IPS-20b (cell line): Measurements from ENCODE around the gene ELOB.

Source experiments
- H3K27ac ChIP-seq: one replicate; pipeline ENCODE4 v1.5.1; 2013; ENCODE audit warnings: low read length
- H3K27me3 ChIP-seq: 2 replicates; pipeline ENCODE4 v1.6.1; 2013; ENCODE audit warnings: mild to moderate bottlenecking, low read length, inconsistent platforms; ENCODE audit not compliant: insufficient read depth
- H3K36me3 ChIP-seq: 2 replicates; pipeline ENCODE4 v1.6.1; 2013; ENCODE audit warnings: low read depth, mild to moderate bottlenecking, inconsistent platforms, low read length, moderate library complexity; ENCODE audit not compliant: insufficient read depth
- H3K4me1 ChIP-seq: 2 replicates; pipeline ENCODE4 v1.6.1; 2013; ENCODE audit warnings: mild to moderate bottlenecking, control low read depth, inconsistent platforms, low read length, moderate library complexity; ENCODE audit not compliant: insufficient read depth
- H3K4me3 ChIP-seq: 2 replicates; pipeline ENCODE4 v1.5.1; 2013; ENCODE audit warnings: mild to moderate bottlenecking, low read length, inconsistent platforms
- H3K9ac ChIP-seq: 2 replicates; pipeline ENCODE4 v1.6.1; 2013; ENCODE audit warnings: low read depth, mild to moderate bottlenecking, inconsistent platforms, low read length, moderate library complexity
- H3K9me3 ChIP-seq: 2 replicates; pipeline ENCODE4 v1.6.1; 2013; ENCODE audit warnings: mild to moderate bottlenecking, low read depth, low read length, inconsistent platforms; ENCODE audit not compliant: insufficient read depth

Gene ELOB

DNA sequence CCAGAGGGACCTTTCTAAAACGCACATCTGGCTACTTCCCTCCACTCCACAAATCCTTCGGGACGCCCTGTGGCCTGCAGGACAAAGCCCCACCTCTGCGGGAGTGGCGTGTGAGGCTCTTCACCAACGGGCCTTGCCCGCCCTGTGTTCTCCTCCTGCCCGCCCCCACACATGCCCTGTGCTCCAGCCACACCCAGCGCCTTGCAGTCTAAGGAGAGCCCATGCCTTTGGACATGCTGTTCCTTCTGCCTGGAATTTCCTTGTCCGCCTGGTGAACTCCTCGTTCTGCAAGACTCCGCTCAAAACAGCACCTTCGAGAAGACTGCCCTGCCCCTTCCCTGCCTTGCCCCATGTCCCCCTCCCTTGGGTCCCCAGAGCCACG is 7.4 kb downstream of the ELOB start:
- no peak overlapping the region for H3K4me3 ChIP-seq
- H3K9ac ChIP-seq, result no peak overlapping the region
- no peaks in the 10 kb centered on the region for H3K27me3 ChIP-seq
- H3K27ac ChIP-seq, result no peak overlapping the region
- H3K36me3 ChIP-seq, result peaks cover 97% of the 10 kb centered on the region
- H3K9me3 ChIP-seq, result no peaks in the 10 kb centered on the region; the same call in 1 of the 2 replicates
- no peaks in the 10 kb centered on the region for H3K4me1 ChIP-seq

DNA sequence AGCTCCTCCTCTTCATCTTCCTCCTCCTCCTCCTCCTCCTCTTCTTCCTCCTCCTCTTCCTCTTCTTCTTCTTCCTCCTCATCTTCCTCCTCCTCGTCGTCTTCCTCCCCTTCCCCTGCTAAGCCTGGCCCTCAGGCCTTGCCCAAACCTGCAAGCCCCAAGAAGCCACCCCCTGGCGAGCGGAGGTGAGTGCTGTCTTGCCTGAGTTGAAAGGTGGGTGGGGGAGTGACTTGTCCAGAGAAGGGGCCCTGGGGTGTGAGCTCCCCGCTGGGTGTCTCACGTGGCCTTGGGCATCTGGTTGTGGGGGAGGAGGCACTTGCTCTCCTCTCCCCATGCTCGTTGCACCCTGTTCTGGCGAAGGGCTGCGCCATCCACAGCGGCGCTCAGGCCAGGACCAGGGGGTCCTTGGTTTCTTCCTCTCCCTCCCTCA is 8.0 kb downstream of the ELOB start:
- Histone ChIP-seq H3K4me1 (no peaks in the 10 kb centered on the region), H3K36me3 (peaks cover 97% of the 10 kb centered on the region), H3K4me3 (no peak overlapping the region), H3K27me3 (no peaks in the 10 kb centered on the region), H3K9me3 (no peaks in the 10 kb centered on the region; the same call in 1 of the 2 replicates), H3K27ac (no peak overlapping the region), H3K9ac (no peak overlapping the region)

DNA sequence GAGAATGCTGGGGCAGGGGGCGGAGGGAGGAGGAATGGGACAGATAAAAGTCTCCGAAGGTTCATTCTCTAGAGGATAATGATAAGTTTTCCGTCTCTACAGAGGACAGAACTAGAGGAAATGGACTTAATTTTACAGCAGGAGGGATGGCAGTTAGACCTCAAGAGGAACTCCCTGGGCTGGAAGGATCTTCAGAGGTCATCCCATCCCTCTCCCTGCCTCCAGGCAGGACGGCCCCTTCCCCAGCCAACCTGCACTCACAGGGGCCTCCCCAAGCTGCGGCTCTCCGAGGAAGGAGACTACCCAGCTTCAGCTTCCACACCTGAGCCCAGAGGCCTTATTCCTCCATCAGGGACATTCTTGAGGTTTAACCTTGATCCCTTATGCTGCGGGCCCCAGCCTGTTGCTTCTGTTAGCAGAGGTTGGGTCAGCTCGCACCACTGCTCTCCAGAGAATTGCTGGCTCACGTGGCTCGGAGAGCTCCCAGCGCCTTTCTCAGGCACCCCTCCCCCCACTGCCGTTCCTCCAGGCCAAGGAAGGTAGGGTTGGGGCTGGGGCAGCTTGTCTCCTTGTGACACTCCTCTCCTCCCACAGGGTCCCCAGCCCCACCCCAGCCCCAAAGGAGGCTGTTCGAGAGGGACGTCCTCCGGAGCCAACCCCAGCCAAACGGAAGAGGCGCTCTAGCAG is 8.5 kb downstream of the ELOB start:
- no peak overlapping the region for H3K9ac ChIP-seq

DNA sequence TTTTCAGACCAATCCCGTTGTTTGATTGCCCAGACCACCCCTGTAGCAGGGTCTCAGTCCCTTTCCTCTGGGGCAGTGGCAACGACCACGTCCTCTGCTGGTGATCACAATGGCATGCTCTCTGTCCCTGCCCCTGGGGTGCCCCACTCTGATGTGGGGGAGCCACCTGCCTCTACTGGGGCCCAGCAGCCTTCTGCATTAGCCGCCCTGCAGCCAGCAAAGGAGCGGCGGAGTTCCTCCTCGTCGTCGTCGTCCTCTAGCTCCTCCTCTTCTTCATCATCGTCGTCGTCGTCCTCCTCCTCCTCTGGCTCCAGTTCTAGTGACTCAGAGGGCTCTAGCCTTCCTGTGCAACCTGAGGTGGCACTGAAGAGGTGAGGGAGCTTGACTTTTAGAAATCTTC is 9.2 kb downstream of the ELOB start:
- H3K4me3 ChIP-seq, result no peak overlapping the region
- H3K9me3 ChIP-seq, result peaks cover 9% of the 10 kb centered on the region; the same call in 1 of the 2 replicates
- H3K27ac ChIP-seq, result no peak overlapping the region
- H3K4me1 ChIP-seq, result no peaks in the 10 kb centered on the region
- no peaks in the 10 kb centered on the region for H3K27me3 ChIP-seq
- peaks cover 97% of the 10 kb centered on the region for H3K36me3 ChIP-seq
- H3K9ac ChIP-seq, result no peak overlapping the region

More for the DNA sequence above, 8.5 kb downstream of the ELOB start:
- Histone ChIP-seq H3K4me3 (no peak overlapping the region), H3K27ac (no peak overlapping the region), H3K4me1 (no peaks in the 10 kb centered on the region), H3K36me3 (peaks cover 97% of the 10 kb centered on the region), H3K9me3 (peaks cover 4% of the 10 kb centered on the region; the same call in 1 of the 2 replicates), H3K27me3 (no peaks in the 10 kb centered on the region)

DNA sequence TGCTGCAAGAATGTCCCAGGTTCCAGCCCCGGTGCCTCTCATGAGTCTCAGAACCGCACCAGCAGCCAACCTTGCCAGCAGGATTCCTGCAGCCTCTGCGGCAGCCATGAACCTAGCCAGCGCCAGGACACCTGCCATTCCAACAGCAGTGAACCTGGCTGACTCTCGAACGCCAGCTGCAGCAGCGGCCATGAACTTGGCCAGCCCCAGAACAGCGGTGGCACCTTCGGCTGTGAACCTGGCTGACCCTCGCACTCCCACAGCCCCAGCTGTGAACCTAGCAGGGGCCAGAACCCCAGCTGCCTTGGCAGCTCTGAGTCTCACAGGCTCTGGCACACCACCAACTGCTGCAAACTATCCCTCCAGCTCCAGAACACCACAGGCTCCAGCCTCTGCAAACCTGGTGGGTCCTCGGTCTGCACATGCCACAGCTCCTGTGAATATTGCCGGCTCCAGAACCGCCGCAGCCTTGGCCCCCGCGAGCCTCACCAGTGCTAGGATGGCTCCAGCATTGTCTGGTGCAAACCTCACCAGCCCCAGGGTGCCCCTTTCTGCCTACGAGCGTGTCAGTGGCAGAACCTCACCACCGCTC is 9.8 kb downstream of the ELOB start:
- Histone ChIP-seq H3K27ac (no peak overlapping the region), H3K4me3 (no peak overlapping the region), H3K27me3 (no peaks in the 10 kb centered on the region), H3K4me1 (no peaks in the 10 kb centered on the region), H3K9me3 (peaks cover 15% of the 10 kb centered on the region; the same call in 1 of the 2 replicates), H3K36me3 (peaks cover 100% of the 10 kb centered on the region), H3K9ac (no peak overlapping the region)

DNA sequence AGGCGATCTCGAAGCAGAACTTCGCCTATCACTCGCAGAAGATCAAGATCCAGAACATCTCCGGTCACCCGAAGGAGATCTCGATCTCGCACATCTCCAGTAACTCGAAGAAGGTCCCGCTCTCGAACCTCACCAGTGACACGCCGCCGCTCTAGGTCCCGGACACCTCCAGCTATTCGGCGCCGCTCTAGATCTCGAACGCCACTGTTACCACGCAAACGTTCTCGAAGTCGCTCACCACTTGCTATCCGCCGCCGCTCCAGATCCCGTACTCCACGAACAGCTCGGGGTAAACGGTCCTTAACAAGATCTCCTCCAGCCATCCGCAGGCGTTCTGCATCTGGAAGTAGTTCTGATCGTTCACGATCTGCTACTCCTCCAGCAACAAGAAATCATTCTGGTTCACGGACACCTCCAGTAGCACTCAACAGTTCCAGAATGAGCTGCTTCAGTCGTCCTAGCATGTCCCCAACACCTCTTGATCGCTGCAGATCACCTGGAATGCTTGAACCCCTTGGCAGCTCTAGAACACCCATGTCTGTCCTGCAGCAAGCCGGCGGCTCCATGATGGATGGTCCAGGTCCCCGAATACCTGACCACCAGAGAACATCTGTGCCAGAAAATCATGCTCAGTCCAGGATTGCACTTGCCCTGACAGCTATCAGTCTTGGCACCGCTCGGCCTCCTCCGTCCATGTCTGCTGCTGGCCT is 10.5 kb downstream of the ELOB start:
- H3K27ac ChIP-seq, result no peak overlapping the region
- no peak overlapping the region for H3K4me3 ChIP-seq
- peaks cover 21% of the 10 kb centered on the region for H3K9me3 ChIP-seq
- no peak overlapping the region for H3K9ac ChIP-seq
- H3K27me3 ChIP-seq, result no peaks in the 10 kb centered on the region
- H3K36me3 ChIP-seq, result peaks cover 100% of the 10 kb centered on the region
- H3K4me1 ChIP-seq, result no peaks in the 10 kb centered on the region

DNA sequence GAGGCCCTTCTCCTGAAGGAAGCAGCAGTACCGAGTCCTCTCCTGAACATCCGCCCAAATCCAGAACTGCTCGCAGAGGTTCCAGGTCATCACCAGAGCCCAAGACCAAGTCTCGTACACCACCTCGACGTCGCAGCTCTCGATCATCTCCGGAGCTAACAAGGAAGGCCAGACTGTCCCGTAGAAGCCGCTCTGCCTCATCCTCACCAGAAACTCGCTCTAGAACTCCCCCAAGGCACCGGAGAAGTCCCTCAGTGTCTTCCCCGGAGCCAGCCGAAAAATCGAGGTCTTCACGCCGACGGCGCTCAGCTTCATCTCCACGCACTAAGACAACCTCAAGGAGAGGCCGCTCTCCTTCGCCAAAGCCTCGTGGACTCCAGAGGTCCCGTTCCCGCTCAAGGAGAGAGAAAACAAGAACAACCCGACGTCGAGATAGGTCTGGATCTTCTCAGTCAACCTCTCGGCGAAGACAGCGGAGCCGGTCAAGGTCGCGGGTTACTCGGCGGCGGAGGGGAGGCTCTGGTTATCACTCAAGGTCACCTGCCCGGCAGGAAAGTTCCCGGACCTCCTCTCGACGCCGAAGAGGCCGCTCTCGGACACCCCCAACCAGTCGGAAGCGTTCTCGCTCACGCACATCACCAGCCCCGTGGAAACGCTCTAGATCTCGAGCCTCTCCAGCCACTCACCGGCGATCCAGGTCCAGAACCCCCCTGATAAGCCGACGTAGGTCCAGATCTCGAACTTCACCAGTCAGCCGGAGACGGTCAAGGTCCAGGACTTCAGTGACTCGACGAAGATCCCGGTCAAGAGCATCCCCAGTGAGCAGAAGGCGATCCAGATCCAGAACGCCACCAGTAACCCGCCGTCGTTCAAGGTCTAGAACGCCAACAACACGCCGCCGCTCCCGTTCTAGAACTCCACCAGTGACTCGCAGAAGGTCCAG is 11.3 kb downstream of the ELOB start:
- no peak overlapping the region for H3K4me3 ChIP-seq
- H3K9me3 ChIP-seq, result peaks cover 28% of the 10 kb centered on the region
- no peaks in the 10 kb centered on the region for H3K4me1 ChIP-seq
- peaks cover 100% of the 10 kb centered on the region for H3K36me3 ChIP-seq
- H3K27me3 ChIP-seq, result no peaks in the 10 kb centered on the region
- no peak overlapping the region for H3K27ac ChIP-seq
- no peak overlapping the region for H3K9ac ChIP-seq

DNA sequence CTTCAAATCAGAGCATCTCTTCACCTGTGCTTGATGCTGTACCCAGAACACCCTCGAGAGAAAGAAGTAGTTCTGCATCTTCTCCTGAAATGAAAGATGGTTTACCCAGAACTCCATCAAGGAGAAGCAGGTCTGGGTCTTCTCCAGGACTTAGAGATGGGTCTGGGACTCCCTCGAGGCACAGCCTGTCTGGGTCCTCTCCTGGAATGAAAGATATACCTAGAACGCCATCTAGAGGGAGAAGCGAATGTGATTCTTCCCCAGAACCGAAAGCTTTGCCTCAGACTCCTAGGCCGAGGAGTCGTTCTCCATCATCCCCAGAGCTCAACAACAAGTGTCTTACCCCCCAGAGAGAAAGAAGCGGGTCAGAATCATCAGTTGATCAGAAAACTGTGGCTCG is 12.4 kb downstream of the ELOB start:
- no peak overlapping the region for H3K9ac ChIP-seq
- no peaks in the 10 kb centered on the region for H3K27me3 ChIP-seq
- no peak overlapping the region for H3K4me3 ChIP-seq
- no peak overlapping the region for H3K27ac ChIP-seq
- no peaks in the 10 kb centered on the region for H3K4me1 ChIP-seq
- peaks cover 31% of the 10 kb centered on the region for H3K9me3 ChIP-seq
- peaks cover 100% of the 10 kb centered on the region for H3K36me3 ChIP-seq

DNA sequence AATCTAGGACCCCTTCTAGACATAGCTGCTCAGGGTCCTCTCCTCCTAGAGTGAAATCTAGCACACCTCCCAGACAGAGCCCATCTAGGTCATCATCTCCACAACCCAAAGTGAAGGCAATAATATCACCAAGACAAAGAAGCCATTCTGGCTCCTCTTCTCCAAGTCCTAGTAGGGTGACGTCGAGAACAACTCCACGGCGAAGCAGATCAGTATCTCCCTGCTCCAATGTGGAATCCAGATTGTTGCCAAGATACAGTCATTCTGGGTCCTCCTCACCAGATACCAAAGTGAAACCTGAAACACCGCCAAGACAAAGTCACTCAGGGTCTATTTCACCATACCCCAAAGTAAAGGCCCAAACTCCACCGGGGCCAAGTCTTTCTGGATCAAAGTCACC is 13.9 kb downstream of the ELOB start:
- Histone ChIP-seq H3K4me1 (no peaks in the 10 kb centered on the region), H3K9me3 (peaks cover 31% of the 10 kb centered on the region), H3K9ac (no peak overlapping the region), H3K36me3 (peaks cover 100% of the 10 kb centered on the region), H3K4me3 (no peak overlapping the region), H3K27me3 (no peaks in the 10 kb centered on the region), H3K27ac (no peak overlapping the region)

DNA sequence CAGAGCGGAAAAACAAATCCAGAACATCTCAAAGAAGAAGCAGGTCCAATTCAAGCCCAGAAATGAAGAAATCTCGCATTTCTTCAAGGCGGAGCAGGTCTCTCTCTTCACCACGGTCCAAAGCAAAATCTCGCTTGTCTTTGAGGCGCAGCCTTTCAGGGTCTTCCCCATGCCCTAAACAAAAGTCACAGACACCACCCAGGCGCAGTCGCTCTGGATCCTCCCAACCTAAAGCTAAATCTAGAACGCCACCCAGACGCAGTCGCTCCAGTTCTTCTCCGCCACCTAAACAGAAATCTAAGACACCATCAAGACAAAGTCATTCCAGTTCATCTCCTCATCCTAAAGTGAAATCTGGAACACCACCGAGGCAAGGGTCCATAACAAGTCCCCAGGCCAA is 14.4 kb downstream of the ELOB start:
- Histone ChIP-seq H3K27me3 (no peaks in the 10 kb centered on the region), H3K27ac (no peak overlapping the region), H3K36me3 (peaks cover 100% of the 10 kb centered on the region), H3K4me1 (no peaks in the 10 kb centered on the region), H3K9ac (no peak overlapping the region), H3K4me3 (no peak overlapping the region), H3K9me3 (peaks cover 31% of the 10 kb centered on the region)

DNA sequence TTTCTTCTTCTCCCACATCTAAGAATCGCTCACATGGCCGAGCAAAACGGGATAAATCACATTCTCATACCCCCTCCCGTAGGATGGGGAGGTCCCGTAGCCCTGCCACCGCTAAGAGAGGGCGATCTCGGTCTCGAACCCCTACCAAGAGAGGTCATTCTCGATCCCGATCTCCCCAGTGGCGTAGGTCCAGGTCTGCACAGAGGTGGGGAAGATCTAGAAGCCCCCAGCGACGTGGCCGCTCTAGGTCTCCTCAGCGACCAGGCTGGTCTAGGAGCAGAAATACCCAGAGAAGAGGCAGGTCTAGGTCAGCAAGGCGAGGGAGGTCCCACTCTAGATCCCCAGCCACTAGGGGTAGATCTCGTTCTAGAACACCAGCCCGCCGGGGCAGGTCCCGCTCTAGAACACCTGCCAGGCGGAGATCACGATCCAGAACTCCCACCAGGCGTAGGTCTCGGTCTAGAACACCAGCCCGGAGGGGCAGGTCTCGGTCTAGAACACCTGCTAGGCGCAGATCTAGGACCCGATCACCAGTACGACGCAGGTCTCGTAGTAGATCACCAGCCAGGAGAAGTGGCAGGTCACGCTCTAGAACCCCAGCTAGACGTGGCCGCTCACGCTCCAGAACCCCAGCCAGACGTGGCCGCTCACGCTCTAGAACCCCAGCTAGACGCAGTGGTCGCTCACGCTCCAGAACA is 15.0 kb downstream of the ELOB start:
- Histone ChIP-seq H3K36me3 (peaks cover 100% of the 10 kb centered on the region), H3K4me3 (no peak overlapping the region), H3K9me3 (peaks cover 31% of the 10 kb centered on the region), H3K27ac (no peak overlapping the region), H3K27me3 (no peaks in the 10 kb centered on the region), H3K4me1 (no peaks in the 10 kb centered on the region), H3K9ac (no peak overlapping the region)
